GM18520 (cell line): ENCODE measurements around the gene PSME4.
"Not testable (repeated sequence)": the region's sequence is repeated elsewhere in the genome, so short reads cannot be mapped to it uniquely, and the experiment has no call there.

Experiments used
- ATAC-seq: cut with Tn5 transposase; IDR thresholded peaks from one replicate; pipeline ENCODE4 v1.9.1; 2021; ENCODE audit not compliant: unreplicated experiment

The PSME4 gene

GRCh38 chr2:53851052-53851757 lies 119.6 kb downstream of the PSME4 start:
- not testable (repeated sequence) for ATAC-seq

GRCh38 chr2:53848062-53848461 lies 122.7 kb downstream of the PSME4 start:
- ATAC-seq = no peak

DNA sequence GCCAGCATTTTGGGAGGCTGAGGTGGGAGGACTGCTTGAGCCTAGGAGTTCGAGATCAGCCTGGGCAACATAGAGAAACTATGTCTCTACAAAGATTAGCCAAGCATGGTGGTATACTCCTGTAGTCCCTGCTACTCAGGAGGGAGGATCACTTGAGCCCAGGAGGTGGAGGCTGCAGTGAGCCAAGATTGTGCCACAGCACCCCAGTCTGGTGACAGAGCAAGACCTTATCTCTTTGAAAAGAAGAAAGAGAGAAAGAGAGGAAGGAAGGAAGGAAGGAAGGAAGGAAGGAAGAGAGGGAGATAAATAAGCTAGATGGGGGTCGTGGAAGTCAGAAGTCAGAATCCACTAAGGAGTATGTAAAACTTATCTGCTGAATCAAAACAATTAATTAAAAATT lies 127.2 kb downstream of the PSME4 start:
- no peak for ATAC-seq

GRCh38 chr2:53842891-53843290 lies 127.9 kb downstream of the PSME4 start:
- ATAC-seq = no peak

DNA sequence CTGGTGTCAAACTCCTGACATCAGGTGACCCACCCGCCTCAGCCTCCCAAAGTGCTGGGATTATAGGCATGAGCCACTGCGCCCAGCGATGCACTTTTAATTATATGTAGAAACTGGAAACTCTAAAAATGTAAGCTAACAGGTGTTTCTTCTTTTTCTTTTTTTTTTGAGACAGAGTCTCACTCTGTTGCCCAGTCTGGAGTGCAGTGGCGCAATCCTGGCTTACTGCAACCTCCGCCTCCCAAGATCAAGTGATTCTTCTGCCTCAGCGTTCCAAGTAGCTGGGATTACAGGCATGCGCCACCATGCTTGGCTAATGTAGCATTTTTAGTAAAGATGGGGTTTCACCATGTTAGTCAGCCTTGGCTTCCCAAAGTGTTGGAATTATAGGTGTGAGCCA lies 129.1 kb downstream of the PSME4 start:
- not testable (repeated sequence) for ATAC-seq

DNA sequence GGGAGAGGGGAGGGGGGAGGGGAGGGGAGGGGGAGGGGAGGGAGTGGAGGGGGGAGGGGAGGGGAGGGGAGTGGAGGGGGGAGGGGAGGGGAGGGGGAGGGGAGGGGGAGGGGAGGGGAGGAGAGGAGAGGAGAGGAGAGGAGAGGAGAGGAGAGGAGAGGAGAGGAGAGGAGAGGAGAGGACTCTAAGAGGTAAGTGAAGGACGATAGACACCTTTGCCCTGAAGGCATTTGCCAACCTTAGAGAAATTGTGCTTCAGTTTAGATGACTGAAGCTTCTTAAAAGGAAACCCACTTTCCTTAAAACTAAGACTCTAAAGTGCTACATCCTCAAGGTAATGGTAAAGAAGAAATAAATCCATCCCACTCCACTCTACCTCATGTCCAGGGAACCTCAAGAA lies 130.2 kb downstream of the PSME4 start:
- ATAC-seq = no peak

GRCh38 chr2:53829980-53830290 lies 140.9 kb downstream of the PSME4 start:
- ATAC-seq = not testable (repeated sequence)

DNA sequence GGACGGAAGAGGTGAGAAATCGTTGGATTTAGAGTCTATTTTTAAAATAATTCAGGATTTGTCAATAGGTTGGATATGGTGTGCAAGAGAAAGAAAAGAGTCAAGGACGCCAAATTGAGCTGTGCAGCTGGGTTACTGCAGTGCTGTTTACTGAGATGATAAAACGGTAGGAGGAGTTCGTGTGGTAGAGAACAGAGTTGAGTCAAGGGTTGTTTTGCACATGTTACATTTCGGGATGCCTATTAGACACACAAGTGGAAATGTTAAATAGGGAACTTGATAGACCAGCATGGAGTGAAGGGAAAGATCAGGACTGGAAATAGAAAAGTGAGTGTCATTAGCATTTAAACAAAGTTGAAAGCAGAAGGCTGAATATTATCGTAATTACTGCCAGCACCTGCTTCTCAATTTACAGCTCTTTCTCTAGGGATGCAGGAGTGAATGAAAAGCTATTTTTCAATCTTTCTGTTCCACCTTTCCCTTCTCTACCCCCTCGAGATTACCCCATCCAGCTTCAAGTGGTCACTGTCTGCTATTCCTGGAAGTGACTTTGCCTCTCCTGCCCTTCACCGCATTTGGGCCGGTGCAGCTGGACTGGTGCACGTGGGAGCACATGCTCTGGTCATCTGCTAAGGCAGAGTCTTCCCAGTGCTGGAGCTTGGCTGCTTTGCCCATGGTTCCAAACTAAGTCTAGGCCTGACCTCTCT lies 141.4 kb downstream of the PSME4 start:
- no peak for ATAC-seq

DNA sequence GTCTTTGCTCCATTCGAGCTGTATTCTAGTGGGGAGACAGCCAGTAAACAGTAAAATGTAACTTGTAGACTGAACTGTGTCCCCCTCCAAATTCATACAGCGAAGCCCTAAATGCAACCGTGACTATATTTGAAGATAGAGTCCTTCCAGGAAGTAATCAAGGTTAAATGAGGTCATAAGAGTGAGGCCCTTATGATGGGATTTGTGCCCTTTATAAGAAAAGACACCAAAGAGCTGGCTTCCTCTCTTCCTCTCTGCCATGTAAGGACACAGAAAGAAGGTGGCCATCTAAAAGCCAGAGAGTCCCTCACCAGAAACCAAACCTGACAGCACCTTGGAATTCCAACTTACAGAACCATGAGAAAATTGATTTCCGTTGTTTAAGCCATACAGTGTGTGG lies 142.5 kb downstream of the PSME4 start:
- ATAC-seq = no peak

GRCh38 chr2:53827398-53828175 lies 143.2 kb downstream of the PSME4 start:
- ATAC-seq = no peak

- no peak for ATAC-seq
Observed at GRCh38 chr2:53826587-53827397, 144.0 kb downstream of the PSME4 start.

DNA sequence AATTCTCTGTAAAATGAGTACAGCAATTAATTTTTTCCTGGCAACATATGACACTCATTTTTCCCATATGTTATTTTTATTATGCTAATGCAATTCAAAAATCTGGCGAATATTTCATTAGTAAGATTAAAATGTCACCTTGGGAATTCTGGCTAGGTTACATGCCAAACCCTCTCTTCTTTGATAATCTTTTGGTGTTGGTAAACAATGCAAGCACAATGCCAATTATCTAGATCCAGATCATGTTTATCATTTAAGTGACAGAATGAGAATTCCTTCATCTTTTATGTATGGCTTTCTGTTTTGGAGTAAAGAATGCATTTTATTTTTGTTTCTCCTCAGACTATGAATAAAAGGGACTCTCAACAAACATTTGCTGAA lies 144.8 kb downstream of the PSME4 start:
- no peak for ATAC-seq

DNA sequence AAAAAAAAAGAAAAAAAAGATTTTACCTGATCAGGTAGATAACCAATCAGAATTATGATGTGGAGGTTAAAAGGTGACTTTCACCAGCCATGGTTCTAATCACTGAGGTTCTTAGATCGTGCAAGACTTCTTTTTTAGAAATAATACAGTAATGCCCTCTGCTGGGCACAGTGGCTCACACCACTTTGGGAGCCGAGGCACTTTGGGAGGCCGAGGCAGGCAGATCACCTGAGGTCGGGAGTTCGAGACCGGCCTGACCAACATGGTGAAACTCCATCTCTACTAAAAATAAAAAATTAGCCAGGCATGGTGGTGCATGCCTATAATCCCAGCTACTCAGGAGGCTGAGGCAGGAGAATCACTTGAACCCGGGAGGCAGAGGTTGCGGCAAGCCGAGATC lies 147.2 kb downstream of the PSME4 start:
- ATAC-seq = not testable (repeated sequence)

GRCh38 chr2:53821810-53822209 lies 149.0 kb downstream of the PSME4 start:
- ATAC-seq = no peak

DNA sequence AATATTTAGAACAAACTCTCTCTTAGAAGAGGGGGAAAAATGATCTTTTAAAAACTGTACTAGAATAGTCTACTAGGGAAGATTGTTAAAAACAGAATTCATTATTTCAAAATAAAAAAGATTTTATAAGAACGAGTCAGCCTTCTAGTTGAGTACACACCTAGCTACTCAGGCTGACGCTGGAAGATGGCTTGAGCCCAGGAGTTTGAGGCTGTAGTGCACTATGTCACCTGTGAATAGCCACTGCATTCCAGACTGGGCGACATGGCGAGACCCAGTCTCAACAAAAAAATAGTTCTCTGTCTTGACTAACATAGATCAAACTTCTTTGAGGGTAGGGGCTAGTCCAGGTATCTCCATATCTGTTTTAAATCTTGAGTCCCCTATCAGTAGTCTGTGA lies 150.1 kb downstream of the PSME4 start:
- no peak for ATAC-seq

GRCh38 chr2:53820048-53820447 lies 150.7 kb downstream of the PSME4 start:
- ATAC-seq = no peak

DNA sequence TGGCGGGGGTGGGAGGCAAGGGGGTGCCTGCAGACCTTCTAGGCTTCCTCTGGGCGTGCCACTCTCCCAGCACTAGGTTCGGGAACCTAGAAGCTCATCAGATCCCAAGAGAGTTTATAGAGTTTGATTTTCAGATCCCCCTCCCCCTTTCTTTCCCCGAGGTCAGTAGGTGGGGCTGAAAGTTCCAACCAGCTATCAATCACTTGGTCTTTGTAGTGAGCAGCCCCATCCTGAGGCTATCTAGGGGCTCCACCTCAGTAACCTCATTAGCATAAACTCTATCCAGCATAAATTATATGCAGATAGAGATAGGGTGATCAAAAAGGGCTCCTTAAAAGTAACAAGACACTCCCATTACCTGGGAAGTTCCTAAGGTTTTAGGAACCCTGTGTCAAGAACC lies 151.2 kb downstream of the PSME4 start:
- no peak for ATAC-seq

DNA sequence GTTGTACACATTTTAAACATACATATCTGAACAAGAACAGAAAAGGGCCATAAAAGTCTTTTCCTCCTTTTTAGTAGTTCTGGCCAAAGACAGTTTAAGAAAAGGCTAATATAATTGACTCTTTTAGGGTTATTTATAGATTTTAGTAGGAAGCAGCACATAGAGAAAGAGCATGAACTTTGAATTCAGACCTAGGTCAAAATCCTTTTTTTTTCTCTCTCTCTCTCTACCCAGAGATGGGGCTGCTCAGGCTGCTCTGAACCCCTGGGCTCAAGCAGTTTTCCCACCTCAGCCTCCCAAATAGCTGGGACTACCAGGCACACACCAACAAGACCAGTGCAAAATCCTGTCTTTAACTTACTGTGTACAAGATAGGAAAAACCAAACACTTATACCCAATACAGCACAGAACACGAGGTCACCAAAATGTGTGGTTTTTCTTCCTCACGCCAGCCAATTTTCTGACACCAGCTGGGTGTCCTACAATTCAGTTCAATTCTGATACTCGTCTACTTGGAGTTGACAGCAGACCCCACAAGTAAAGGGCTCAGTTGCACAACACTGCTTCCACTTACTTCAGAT lies 151.8 kb downstream of the PSME4 start:
- ATAC-seq = no peak
